H1 (cell line): ENCODE results near the gene OR10P1. TPM values are rescaled to one million over a fixed set of nuclear protein-coding genes. Genes with fewer than 3 reads are reported as not detected.

Source experiments
- CTCF ChIA-PET: fragments of 300-600 bp; sonication (Branson Sonifier 250); formaldehyde crosslinking; loops from one replicate; lab custom pipeline; 2021; ENCODE audit not compliant: partially characterized antibody; lab: Charles Lee
- POLR2A ChIA-PET: fragments of 300-600 bp; sonication (Branson Sonifier 250); formaldehyde crosslinking; loops from one replicate; lab custom pipeline; 2021; ENCODE audit warnings: inconsistent platforms; ENCODE audit not compliant: partially characterized antibody; lab: Charles Lee
- DNase-seq, 2 experiments: peaks; one replicate each; pipeline versions ENCODE4 v3.0.0 to v3.0.0-alpha.2; 2010 to 2022; ENCODE audit warnings: low spot score in 2 of 2, low read depth in 1 of 2, mixed read lengths in 1 of 2
- FAIRE-seq: peaks from 2 replicates; lab custom pipeline; 2011; peaks lifted over from hg19 to GRCh38; lab: Jason Lieb, UNC
- H2AFZ ChIP-seq: 2 replicates; pipeline ENCODE4 v1.8.1; 2012; ENCODE audit warnings: low read length, inconsistent platforms
- H2AK5ac ChIP-seq: 2 replicates; pipeline ENCODE4 v1.6.1; 2013; ENCODE audit warnings: low read depth, low read length
- H2BK120ac ChIP-seq: replicated peaks from 2 replicates; pipeline ENCODE3; 2013; ENCODE audit warnings: low read depth, low read length, inconsistent platforms
- H2BK12ac ChIP-seq: 2 replicates; pipeline ENCODE4 v1.6.1; 2013; ENCODE audit warnings: low read depth, low read length
- H2BK15ac ChIP-seq: 2 replicates; pipeline ENCODE4 v1.6.1; 2013; ENCODE audit warnings: low read length
- H2BK20ac ChIP-seq: 2 replicates; pipeline ENCODE4 v1.6.1; 2013; ENCODE audit warnings: low read length
- H2BK5ac ChIP-seq: 2 replicates; pipeline ENCODE4 v1.6.1; 2013; ENCODE audit warnings: low read depth, low read length
- H3K14ac ChIP-seq: 2 replicates; pipeline ENCODE4 v1.6.1; 2013; ENCODE audit warnings: inconsistent platforms; ENCODE audit not compliant: insufficient read length
- H3K18ac ChIP-seq: 2 replicates; pipeline ENCODE4 v1.6.1; 2013; ENCODE audit warnings: low read length; ENCODE audit errors: extremely low read depth
- H3K23ac ChIP-seq: 2 replicates; pipeline ENCODE4 v1.6.1; 2013; ENCODE audit warnings: inconsistent platforms; ENCODE audit not compliant: insufficient read length
- H3K23me2 ChIP-seq: 2 replicates; pipeline ENCODE4 v1.6.1; 2013; ENCODE audit warnings: low read depth, low read length
- H3K27ac ChIP-seq: 2 replicates; pipeline ENCODE4 v1.6.1; 2011; ENCODE audit warnings: low read depth, low read length, inconsistent platforms
- H3K27me3 ChIP-seq, 4 experiments: replicated peaks in 1 of 4; 1 replicate in 1 of 4; 2 replicates in 3 of 4; pipeline versions ENCODE4 v1.6.1 to v1.8.1; 2011 to 2013; ENCODE audit warnings: low read length in 3 of 4, mild to moderate bottlenecking in 3 of 4, inconsistent platforms in 2 of 4, mixed read lengths in 2 of 4, moderate library complexity in 1 of 4; ENCODE audit not compliant: control insufficient read depth in 3 of 4, insufficient read depth in 3 of 4; ENCODE audit errors: extremely low read depth in 1 of 4
- H3K36me3 ChIP-seq, 4 experiments: 2 replicates each; pipeline versions ENCODE4 v1.6.1 to v1.8.1; 2011 to 2013; ENCODE audit warnings: mild to moderate bottlenecking in 4 of 4, low read length in 3 of 4, moderate library complexity in 2 of 4, control low read depth in 1 of 4, inconsistent platforms in 1 of 4; ENCODE audit not compliant: insufficient read depth in 4 of 4, control insufficient read depth in 2 of 4
- H3K4ac ChIP-seq: replicated peaks from 2 replicates; pipeline ENCODE3; 2013; ENCODE audit warnings: low read length, low read depth, mixed read lengths, inconsistent platforms; ENCODE audit not compliant: insufficient read length
- H3K4me1 ChIP-seq, 4 experiments: replicated peaks in 1 of 4; 1 replicate in 1 of 4; 2 replicates in 3 of 4; pipeline versions ENCODE4 v1.6.1 to v1.8.1; 2011 to 2013; ENCODE audit warnings: low read length in 3 of 4, inconsistent platforms in 2 of 4, mixed read lengths in 1 of 4; ENCODE audit not compliant: insufficient read depth in 4 of 4, control insufficient read depth in 3 of 4
- H3K4me2 ChIP-seq, 2 experiments: 2 replicates each; pipeline versions ENCODE4 v1.6.1 to v1.8.1; 2011 to 2013; ENCODE audit warnings: low read depth in 2 of 2, low read length in 2 of 2, control low read depth in 1 of 2, inconsistent platforms in 1 of 2, mild to moderate bottlenecking in 1 of 2; ENCODE audit not compliant: insufficient read depth in 1 of 2
- H3K4me3 ChIP-seq, 4 experiments: fragments of 200-600, 300-600 bp in 1 of 4; sonication (generic), shearing (Covaris generic), sonication (Bioruptor Twin) in 1 of 4; 2 replicates each; pipeline versions ENCODE4 v1.5.1 to v1.8.1; 2011 to 2016; ENCODE audit warnings: low read length in 4 of 4, low read depth in 3 of 4, control low read depth in 2 of 4, inconsistent platforms in 2 of 4, mild to moderate bottlenecking in 2 of 4, mixed read lengths in 1 of 4, moderate library complexity in 1 of 4; ENCODE audit not compliant: insufficient read depth in 2 of 4; ENCODE audit errors: extremely low read depth in 1 of 4
- H3K56ac ChIP-seq: replicated peaks from 2 replicates; pipeline ENCODE3; 2013; ENCODE audit warnings: low read depth, mild to moderate bottlenecking, mixed read lengths, low read length, inconsistent platforms; ENCODE audit not compliant: insufficient read length
- H3K79me1 ChIP-seq: 2 replicates; pipeline ENCODE4 v1.6.1; 2013; ENCODE audit warnings: low read depth, low read length, control low read depth
- H3K79me2 ChIP-seq, 2 experiments: 2 replicates each; pipeline versions ENCODE4 v1.6.1 to v1.8.1; 2012 to 2013; ENCODE audit warnings: low read length in 2 of 2, mild to moderate bottlenecking in 2 of 2, inconsistent platforms in 1 of 2; ENCODE audit not compliant: insufficient read depth in 2 of 2, control insufficient read depth in 1 of 2
- H3K9ac ChIP-seq, 4 experiments: replicated peaks in 1 of 4; 1 replicate in 1 of 4; 2 replicates in 3 of 4; pipeline versions ENCODE4 v1.6.1 to v1.8.1; 2011 to 2013; ENCODE audit warnings: low read depth in 3 of 4, low read length in 3 of 4, control low read depth in 2 of 4, mild to moderate bottlenecking in 2 of 4, moderate library complexity in 2 of 4, inconsistent platforms in 1 of 4; ENCODE audit errors: extremely low read depth in 1 of 4
- H3K9me3 ChIP-seq, 2 experiments: 2 replicates each; pipeline versions ENCODE4 v1.6.1 to v1.8.1; 2012 to 2013; ENCODE audit warnings: mild to moderate bottlenecking in 2 of 2, moderate library complexity in 2 of 2, control low read depth in 1 of 2, inconsistent platforms in 1 of 2, low read depth in 1 of 2, low read length in 1 of 2, mixed read lengths in 1 of 2; ENCODE audit not compliant: insufficient read depth in 2 of 2
- H4K20me1 ChIP-seq, 2 experiments: replicated peaks in 1 of 2; 2 replicates each; pipeline versions ENCODE3 to v1.8.1; 2011 to 2013; ENCODE audit warnings: inconsistent platforms in 2 of 2, low read length in 2 of 2, mild to moderate bottlenecking in 1 of 2; ENCODE audit not compliant: insufficient read depth in 2 of 2, control insufficient read depth in 1 of 2
- H4K5ac ChIP-seq: 2 replicates; pipeline ENCODE4 v1.6.1; 2013; ENCODE audit warnings: low read length, low read depth, mixed read lengths, inconsistent platforms; ENCODE audit not compliant: insufficient read length
- H4K8ac ChIP-seq: 2 replicates; pipeline ENCODE4 v1.8.0; 2013; ENCODE audit warnings: mild to moderate bottlenecking, moderate library complexity, low read length, inconsistent platforms; ENCODE audit not compliant: insufficient read depth; ENCODE audit errors: extremely low read depth
- H4K91ac ChIP-seq: replicated peaks from 2 replicates; pipeline ENCODE3; 2013; ENCODE audit warnings: low read length, mixed read lengths, inconsistent platforms; ENCODE audit not compliant: insufficient read length
- RAD21 ChIP-seq, 2 experiments: IDR thresholded peaks in 1 of 2; conservative IDR thresholded peaks in 1 of 2; 2 replicates each; pipeline ENCODE4 v1.6.1; 2011; ENCODE audit warnings: low read depth in 2 of 2, low read length in 2 of 2, improper control_type of control experiment in 1 of 2, inconsistent platforms in 1 of 2, mild to moderate bottlenecking in 1 of 2, moderate library complexity in 1 of 2
- TEAD4 ChIP-seq: IDR thresholded peaks from 2 replicates; pipeline ENCODE4 v1.6.1; 2012; ENCODE audit warnings: low read depth, low read length, inconsistent platforms, mixed read lengths
- WGBS, 2 experiments: shearing (Covaris generic) in 1 of 2; methylation state at CpG; one replicate each; pipeline versions ENCODE4 v1.1.6 to v1.1.7; 2013 to 2015; ENCODE audit warnings: low lambda C conversion rate in 2 of 2, mixed read lengths in 2 of 2, inconsistent platforms in 1 of 2, low coverage in 1 of 2, missing lambda C conversion rate in 1 of 2; ENCODE audit not compliant: insufficient replicate concordance in 2 of 2, insufficient coverage in 1 of 2, insufficient read length in 1 of 2; ENCODE audit errors: extremely low coverage in 1 of 2, missing lambda C conversion rate in 1 of 2; 5-methylcytosine and 5-hydroxymethylcytosine counted together
- polyA plus RNA-seq, 7 experiments: library from polyadenylated mRNA; depleted of rRNA in 3 of 7; stranded (reverse) in 5 of 7; unstranded in 2 of 7; fragments of >200 nt in 5 of 7; fragments of 200-250 nt in 2 of 7; gene quantifications; 1 replicate in 5 of 7; 2 replicates in 1 of 7; 4 replicates in 1 of 7; pipeline versions ENCODE4 v1.2.1 to v1.2.3, GENCODE V29; 2011 to 2013; ENCODE audit warnings: missing spikeins in 2 of 7, mixed read lengths in 2 of 7
- total RNA-seq: library from RNA; stranded (reverse); fragmentation: NEBNext Ultra II Directional; extraction: Animal tissue kit (Norgen Biotek cat#: 25700); gene quantifications from 2 replicates; pipeline ENCODE4 v1.2.1, GENCODE V29; 2021
- TF ChIP-seq, protein P1 (sequence below), 3 experiments: IDR thresholded peaks; 1 replicate in 2 of 3; 2 replicates in 1 of 3; pipeline versions ENCODE4 v1.5.1 to v1.6.1; 2011; ENCODE audit warnings: low read length in 3 of 3, mild to moderate bottlenecking in 3 of 3, inconsistent platforms in 2 of 3, low read depth in 1 of 3, moderate library complexity in 1 of 3; ENCODE audit not compliant: insufficient read depth in 1 of 3; ENCODE audit errors: control extremely low read depth in 1 of 3
- TF ChIP-seq, protein P2 (sequence below): IDR thresholded peaks from 2 replicates; pipeline ENCODE4 v1.6.1; 2012; ENCODE audit warnings: low read length, inconsistent platforms

OR10P1 gene
- total and polyA plus RNA-seq, 2 of the 8 experiments (the other 6 are each of a cell fraction or from before 2014, with no cell fraction given): not detected

GRCh38 chr12:55659486-55660385, 23.0 kb downstream of the OR10P1 start:
- Histone ChIP-seq H2BK120ac (no peak overlapping the region), H2BK5ac (no peak overlapping the region), H3K79me2 (no peaks in the 10 kb centered on the region), H4K91ac (no peak overlapping the region), H2AK5ac (no peak overlapping the region), H3K27ac (no peak overlapping the region), H3K4me3 (no peak overlapping the region), H3K79me1 (no peaks in the 10 kb centered on the region), H3K4ac (no peak overlapping the region), H2BK15ac (no peak overlapping the region), H3K56ac (no peak overlapping the region), H3K23ac (no peak overlapping the region), H4K5ac (no peak overlapping the region), H3K36me3 (no peaks in the 10 kb centered on the region), H3K14ac (no peak overlapping the region)
- 90% methylated on average over 9 of the region's 9 CpGs; no CpG with 5 or more reads in 1 of the 2 experiments for WGBS, 2 experiments
- FAIRE-seq: no peak
- POLR2A ChIA-PET: interaction anchor here (1.2 kb wide), 1 partner anchor 78 kb away, joined by 3 read pairs; no protein-coding TSS in a partner anchor
- TF ChIP-seq TEAD4 (peak; percentile 61; the same call in 1 of the 2 replicates), RAD21 (IDR thresholded peaks at IDR 0.05 in 1 of 2, conservative IDR thresholded peaks at IDR 0.05 in 1 of 2; ENCODE audit: low read depth in 2 of 2, low read length in 2 of 2) (peak; percentile 80 to 86)
- TF ChIP-seq, protein P1, sequence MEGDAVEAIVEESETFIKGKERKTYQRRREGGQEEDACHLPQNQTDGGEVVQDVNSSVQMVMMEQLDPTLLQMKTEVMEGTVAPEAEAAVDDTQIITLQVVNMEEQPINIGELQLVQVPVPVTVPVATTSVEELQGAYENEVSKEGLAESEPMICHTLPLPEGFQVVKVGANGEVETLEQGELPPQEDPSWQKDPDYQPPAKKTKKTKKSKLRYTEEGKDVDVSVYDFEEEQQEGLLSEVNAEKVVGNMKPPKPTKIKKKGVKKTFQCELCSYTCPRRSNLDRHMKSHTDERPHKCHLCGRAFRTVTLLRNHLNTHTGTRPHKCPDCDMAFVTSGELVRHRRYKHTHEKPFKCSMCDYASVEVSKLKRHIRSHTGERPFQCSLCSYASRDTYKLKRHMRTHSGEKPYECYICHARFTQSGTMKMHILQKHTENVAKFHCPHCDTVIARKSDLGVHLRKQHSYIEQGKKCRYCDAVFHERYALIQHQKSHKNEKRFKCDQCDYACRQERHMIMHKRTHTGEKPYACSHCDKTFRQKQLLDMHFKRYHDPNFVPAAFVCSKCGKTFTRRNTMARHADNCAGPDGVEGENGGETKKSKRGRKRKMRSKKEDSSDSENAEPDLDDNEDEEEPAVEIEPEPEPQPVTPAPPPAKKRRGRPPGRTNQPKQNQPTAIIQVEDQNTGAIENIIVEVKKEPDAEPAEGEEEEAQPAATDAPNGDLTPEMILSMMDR (IDR thresholded peaks at IDR 0.05; ENCODE audit: control extremely low read depth in 1 of 3, insufficient read depth in 1 of 3, low read depth in 1 of 3, low read length in 3 of 3): peak; percentile 46 to 68 (median 66)
- TF ChIP-seq, protein P2, sequence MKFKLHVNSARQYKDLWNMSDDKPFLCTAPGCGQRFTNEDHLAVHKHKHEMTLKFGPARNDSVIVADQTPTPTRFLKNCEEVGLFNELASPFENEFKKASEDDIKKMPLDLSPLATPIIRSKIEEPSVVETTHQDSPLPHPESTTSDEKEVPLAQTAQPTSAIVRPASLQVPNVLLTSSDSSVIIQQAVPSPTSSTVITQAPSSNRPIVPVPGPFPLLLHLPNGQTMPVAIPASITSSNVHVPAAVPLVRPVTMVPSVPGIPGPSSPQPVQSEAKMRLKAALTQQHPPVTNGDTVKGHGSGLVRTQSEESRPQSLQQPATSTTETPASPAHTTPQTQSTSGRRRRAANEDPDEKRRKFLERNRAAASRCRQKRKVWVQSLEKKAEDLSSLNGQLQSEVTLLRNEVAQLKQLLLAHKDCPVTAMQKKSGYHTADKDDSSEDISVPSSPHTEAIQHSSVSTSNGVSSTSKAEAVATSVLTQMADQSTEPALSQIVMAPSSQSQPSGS: no peak
- TF ChIP-seq, all 59 proteins: peak for 3
- H3K4me1 ChIP-seq: no peaks in the 10 kb centered on the region
- peak overlapping the region; percentile 22; the same call in 1 of the 2 replicates for H2AFZ ChIP-seq
- no peak overlapping the region for H2BK20ac ChIP-seq
- no peaks in the 10 kb centered on the region for H3K23me2 ChIP-seq
- H3K9me3 ChIP-seq: no peaks in the 10 kb centered on the region
- no peaks in the 10 kb centered on the region for H4K20me1 ChIP-seq
- H3K9ac ChIP-seq: no peak overlapping the region
- no peak overlapping the region for H3K18ac ChIP-seq
- H2BK12ac ChIP-seq: no peak overlapping the region
- no peaks in the 10 kb centered on the region; a peak in 2 of 7 replicates for H3K27me3 ChIP-seq
- H4K8ac ChIP-seq: no peak overlapping the region
- no peak for DNase-seq
- no peak overlapping the region for H3K4me2 ChIP-seq
- CTCF ChIA-PET: interaction anchor here (1.0 to 5.6 kb wide), 10 partner anchors 13 to 471 kb away, joined by 3 to 69 read pairs (median 5); partner anchors contain the start of gene RDH5
